ENCODE measurements around the gene WFDC8.

DNA sequence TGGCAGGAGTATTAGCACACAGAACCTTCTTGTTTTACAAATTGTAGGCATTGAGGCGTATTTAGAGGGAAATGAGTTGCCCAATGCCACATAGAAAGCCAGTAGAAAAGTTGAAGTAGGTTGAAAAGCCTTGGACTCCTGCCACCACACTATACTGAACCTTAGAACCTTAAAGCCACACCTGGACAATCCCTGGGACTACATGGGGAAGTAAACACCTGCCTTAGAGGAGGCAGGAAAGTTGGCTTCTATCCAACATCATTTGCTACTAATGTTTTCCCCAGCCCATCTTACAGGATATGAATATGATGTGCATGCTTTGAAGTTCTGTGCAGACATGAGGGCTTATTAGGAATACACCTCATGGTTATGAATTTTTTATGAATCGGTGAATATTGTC lies 26.6 kb downstream of the WFDC8 start:
- TF ChIP-seq EP300 (IDR thresholded peaks at IDR 0.05) (no peak), CTCF (IDR thresholded peaks at IDR 0.05) (no peak), POLR2A (IDR thresholded peaks at IDR 0.05) (no peak), POLR2AphosphoS5 (IDR thresholded peaks at IDR 0.05) (no peak)
